22Rv1 (cell line): ENCODE measurements around the gene SBK2.

ENCODE experiments used
- CTCF ChIP-seq: fragments of 450-650 bp; IDR thresholded peaks from 2 replicates; pipeline ENCODE4 v1.5.1; 2017; ENCODE audit warnings: mild to moderate bottlenecking
- ZFX ChIP-seq: fragments of 450-650 bp; IDR thresholded peaks from 2 replicates; pipeline ENCODE4 v1.6.1; 2017; ENCODE audit warnings: antibody characterized with exemption, borderline replicate concordance

DNA sequence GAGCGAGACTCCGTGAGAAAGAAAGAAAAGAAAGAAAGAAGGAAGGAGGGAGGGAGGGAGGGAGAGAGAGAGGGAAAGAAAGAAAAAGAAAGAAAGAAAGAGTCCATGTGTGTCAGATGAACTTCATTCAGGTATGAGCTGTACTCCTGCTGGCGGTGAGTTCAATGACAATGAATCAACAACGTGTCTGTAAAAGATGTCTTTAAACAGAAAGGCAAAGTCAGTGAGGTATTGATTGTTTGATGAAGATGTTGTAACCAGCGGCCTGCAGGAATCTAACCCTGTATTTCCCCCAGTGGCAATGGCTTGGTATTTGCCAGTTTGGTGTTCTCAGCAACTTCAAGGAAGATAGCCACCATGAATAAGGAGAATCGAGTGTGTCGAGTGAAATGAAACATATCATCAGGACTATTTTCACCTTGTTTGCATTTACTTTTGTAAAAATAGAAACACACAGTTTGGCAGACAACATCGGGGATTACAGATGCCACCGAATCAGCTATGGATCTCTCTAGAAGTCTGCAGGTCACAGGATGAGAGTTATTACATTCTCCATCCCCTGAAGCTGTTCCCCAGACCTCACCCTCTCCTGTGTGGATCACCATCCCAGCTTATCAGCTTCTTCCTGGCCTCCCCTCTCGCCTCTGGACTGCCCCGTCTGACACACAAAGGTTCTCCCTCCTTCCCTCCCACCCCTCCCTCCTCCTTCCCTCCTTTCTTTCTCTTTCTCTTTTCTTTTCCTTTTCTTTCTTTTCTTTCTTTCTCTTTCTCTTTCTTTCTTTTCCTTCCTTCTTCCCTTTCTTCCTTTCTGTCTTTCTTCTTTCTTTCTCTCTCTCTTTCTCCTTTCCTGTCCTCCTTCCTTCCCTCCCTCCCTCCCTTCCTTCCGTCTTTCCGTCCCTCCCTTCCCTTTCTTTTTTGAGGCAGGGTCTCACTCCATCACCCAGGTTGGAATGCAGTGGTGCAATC, 16.6 kb upstream of the SBK2 start:
- TF ChIP-seq CTCF (no peak), ZFX (no peak)
